GM23248 (cell line): ENCODE measurements around the gene AFTPH. TPM values are rescaled to one million over a fixed set of nuclear protein-coding genes. Genes with fewer than 3 reads are reported as not detected.
A peak's percentile ranks its signal among the peaks of the same experiment; 100 is the strongest.

Experiments used
- DNase-seq: peaks from one replicate; pipeline ENCODE4 v3.0.0-alpha.2; 2015
- H2AFZ ChIP-seq: fragments of 200-600 bp; sonication (generic); 2 replicates; pipeline ENCODE4 v1.6.1; 2016; ENCODE audit warnings: antibody characterized with exemption
- H3F3A ChIP-seq: fragments of 200-600 bp; sonication (generic); 2 replicates; pipeline ENCODE4 v1.6.1; 2016; ENCODE audit warnings: mild to moderate bottlenecking, antibody characterized with exemption, mixed run types; ENCODE audit not compliant: insufficient read depth
- H3K27ac ChIP-seq: fragments of 200-600 bp; sonication (generic); 2 replicates; pipeline ENCODE4 v1.5.1; 2016; ENCODE audit warnings: mild to moderate bottlenecking
- H3K27me3 ChIP-seq: fragments of 200-600 bp; sonication (generic); replicated peaks from 2 replicates; pipeline ENCODE4 v1.6.1; 2016; ENCODE audit warnings: mild to moderate bottlenecking; ENCODE audit not compliant: insufficient read depth
- H3K36me3 ChIP-seq: fragments of 200-600 bp; sonication (generic); 2 replicates; pipeline ENCODE4 v1.6.1; 2016; ENCODE audit warnings: low read depth, mild to moderate bottlenecking
- H3K4me1 ChIP-seq: fragments of 200-600 bp; sonication (generic); 2 replicates; pipeline ENCODE4 v1.6.1; 2016; ENCODE audit warnings: mild to moderate bottlenecking; ENCODE audit not compliant: insufficient read depth
- H3K4me2 ChIP-seq: fragments of 200-600 bp; sonication (generic); one replicate; pipeline ENCODE4 v1.6.1; 2016; ENCODE audit warnings: mild to moderate bottlenecking; ENCODE audit not compliant: unreplicated experiment
- H3K4me3 ChIP-seq: fragments of 200-600 bp; sonication (generic); 2 replicates; pipeline ENCODE4 v1.5.1; 2016; ENCODE audit warnings: mild to moderate bottlenecking
- H3K79me2 ChIP-seq: fragments of 200-600 bp; sonication (generic); 2 replicates; pipeline ENCODE4 v1.6.1; 2016; ENCODE audit warnings: mild to moderate bottlenecking; ENCODE audit not compliant: insufficient read depth
- H3K9ac ChIP-seq: fragments of 200-600 bp; sonication (generic); 2 replicates; pipeline ENCODE4 v1.6.1; 2016; ENCODE audit warnings: mild to moderate bottlenecking
- H3K9me2 ChIP-seq: fragments of 200-600 bp; sonication (generic); 2 replicates; pipeline ENCODE4 v1.6.1; 2016; ENCODE audit warnings: mixed run types, mild to moderate bottlenecking, moderate library complexity; ENCODE audit not compliant: insufficient read depth
- H3K9me3 ChIP-seq: fragments of 200-600 bp; sonication (generic); one replicate; pipeline ENCODE4 v1.6.1; 2017; ENCODE audit warnings: low read depth
- H4K20me1 ChIP-seq: fragments of 200-600 bp; sonication (generic); 2 replicates; pipeline ENCODE4 v1.6.0; 2016; ENCODE audit not compliant: insufficient read depth
- EZH2 ChIP-seq: fragments of 200-600 bp; sonication (generic); IDR thresholded peaks from 2 replicates; pipeline ENCODE4 v1.6.1; 2018; ENCODE audit warnings: antibody characterized with exemption, mild to moderate bottlenecking; ENCODE audit not compliant: insufficient read depth, poor library complexity, severe bottlenecking
- EZH2phosphoT487 ChIP-seq: fragments of 200-600 bp; sonication (generic); IDR thresholded peaks from 2 replicates; pipeline ENCODE4 v1.6.1; 2018; ENCODE audit warnings: antibody characterized with exemption, moderate library complexity, mild to moderate bottlenecking, low read depth; ENCODE audit not compliant: insufficient read depth
- WGBS, 2 experiments: methylation state at CpG; one replicate each; pipeline ENCODE4 v1.1.6; 2015 to 2017; ENCODE audit warnings: low lambda C conversion rate in 2 of 2, low coverage in 1 of 2; ENCODE audit errors: missing lambda C conversion rate in 2 of 2; 5-methylcytosine and 5-hydroxymethylcytosine counted together
- in situ Hi-C: fragments of 300-500 bp; cut with MboI; formaldehyde crosslinking; loops from 2 replicates; pipeline ENCODE4 v1.15.0; 2020
- polyA plus RNA-seq: library from polyadenylated mRNA; unstranded; fragments of >200 nt; fragmentation: Nextera tagmentation; extraction: Ambion mirVana; gene quantifications from 2 replicates; pipeline ENCODE4 v1.2.1, GENCODE V29; 2016
- total RNA-seq: library from RNA; depleted of rRNA; stranded (reverse); fragments of >200 nt; shearing (Covaris generic); gene quantifications from 2 replicates; pipeline ENCODE4 v1.2.3, GENCODE V29; 2014

The AFTPH gene
- total and polyA plus RNA-seq, 2 experiments from 2014 or later, result 8.8 to 26.2 TPM

GRCh38 chr2:64608867-64609226 lies 84.7 kb downstream of the AFTPH start:
- WGBS, 2 experiments, result 27 to 33% methylated on average over 14 to 20 of the region's 20 CpGs
- H3K4me1 ChIP-seq, result peaks cover 24% of the 10 kb centered on the region
- H3K9me3 ChIP-seq, result no peaks in the 10 kb centered on the region
- in situ Hi-C loops, result no loop called here
- H3K36me3 ChIP-seq, result no peaks in the 10 kb centered on the region
- no peaks in the 10 kb centered on the region for H3K79me2 ChIP-seq
- DNase-seq, result no peak
- no peak for TF ChIP-seq EZH2
- no peak for TF ChIP-seq EZH2phosphoT487
- H3F3A ChIP-seq, result peaks cover 9% of the 10 kb centered on the region; the same call in 1 of the 2 replicates
- peak overlapping the region; percentile 61 for H3K4me3 ChIP-seq
- no peaks in the 10 kb centered on the region for H4K20me1 ChIP-seq
- no peak overlapping the region for H3K27ac ChIP-seq
- peak overlapping the region; percentile 50 for H3K4me2 ChIP-seq
- no peaks in the 10 kb centered on the region for H3K9me2 ChIP-seq
- H2AFZ ChIP-seq, result peak overlapping the region; percentile 67
- peak overlapping the region; percentile 75 for H3K9ac ChIP-seq
- H3K27me3 ChIP-seq, result no peaks in the 10 kb centered on the region

- Histone ChIP-seq H3F3A (peaks cover 9% of the 10 kb centered on the region; the same call in 1 of the 2 replicates), H3K4me3 (peak overlapping the region; percentile 61), H3K27me3 (no peaks in the 10 kb centered on the region), H3K27ac (no peak overlapping the region), H3K9me3 (no peaks in the 10 kb centered on the region), H4K20me1 (no peaks in the 10 kb centered on the region), H3K79me2 (no peaks in the 10 kb centered on the region), H3K9ac (peak overlapping the region; percentile 75), H3K36me3 (no peaks in the 10 kb centered on the region), H2AFZ (peak overlapping the region; percentile 92), H3K9me2 (no peaks in the 10 kb centered on the region), H3K4me2 (peak overlapping the region; percentile 50), H3K4me1 (peaks cover 22% of the 10 kb centered on the region)
- WGBS, 2 experiments, result 19 to 24% methylated on average over 25 to 48 of the region's 74 CpGs
- peak; percentile 84 for DNase-seq
- TF ChIP-seq EZH2phosphoT487, result no peak
- in situ Hi-C loops, result no loop called here
These were observed 85.3 kb downstream of the AFTPH start for GRCh38 chr2:64609227-64609941.

GRCh38 chr2:64609942-64610281 lies 85.8 kb downstream of the AFTPH start:
- Histone ChIP-seq H3K9ac (peak overlapping the region; percentile 75; the same call in 1 of the 2 replicates), H3K4me2 (no peak overlapping the region), H3K4me1 (peaks cover 17% of the 10 kb centered on the region), H3K9me2 (no peaks in the 10 kb centered on the region), H3K36me3 (no peaks in the 10 kb centered on the region), H3K79me2 (no peaks in the 10 kb centered on the region), H3K27me3 (no peaks in the 10 kb centered on the region), H3K4me3 (peak overlapping the region; percentile 61), H3F3A (peaks cover 9% of the 10 kb centered on the region; the same call in 1 of the 2 replicates), H4K20me1 (no peaks in the 10 kb centered on the region), H2AFZ (peak overlapping the region; percentile 92), H3K9me3 (no peaks in the 10 kb centered on the region), H3K27ac (no peak overlapping the region)
- no peak for DNase-seq
- no peak for TF ChIP-seq EZH2phosphoT487
- in situ Hi-C loops, result no loop called here
- WGBS, 2 experiments, result 62 to 69% methylated on average over 3 of the region's 3 CpGs

DNA sequence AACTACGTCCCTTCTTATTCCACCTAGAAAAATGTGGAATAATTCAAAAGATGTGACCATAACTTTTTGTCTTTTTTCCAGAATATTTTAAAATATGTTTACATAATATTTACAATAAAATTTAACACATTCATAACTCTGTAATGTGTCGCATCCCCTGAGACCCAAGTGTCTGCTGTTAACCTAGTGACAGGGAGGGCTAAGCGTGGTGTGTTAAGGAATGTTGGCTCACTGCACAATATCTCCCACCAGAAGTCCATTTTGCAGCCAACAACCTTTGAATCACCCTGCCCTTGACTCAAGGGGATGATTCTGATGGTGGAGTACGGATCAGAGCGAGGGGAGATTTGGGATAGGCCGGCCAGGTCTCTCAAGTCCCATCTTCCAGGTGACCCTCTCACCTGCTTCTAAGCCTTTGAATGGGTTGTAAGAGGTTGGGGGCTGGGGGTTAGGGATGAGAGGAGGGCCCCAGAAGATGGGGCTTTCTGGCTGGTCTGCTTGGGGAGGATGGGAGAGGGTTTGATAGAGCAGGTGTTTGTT lies 86.3 kb downstream of the AFTPH start:
- H3K36me3 ChIP-seq, result no peaks in the 10 kb centered on the region
- WGBS, 2 experiments, result 92 to 95% methylated on average over 6 of the region's 6 CpGs
- H3K9me3 ChIP-seq, result no peaks in the 10 kb centered on the region
- H3K4me1 ChIP-seq, result peaks cover 12% of the 10 kb centered on the region
- no peaks in the 10 kb centered on the region for H3K9me2 ChIP-seq
- in situ Hi-C loops, result no loop called here
- no peak overlapping the region for H3K4me2 ChIP-seq
- no peaks in the 10 kb centered on the region for H3K79me2 ChIP-seq
- DNase-seq, result no peak
- H3K9ac ChIP-seq, result no peak overlapping the region
- no peaks in the 10 kb centered on the region for H3K27me3 ChIP-seq
- TF ChIP-seq EZH2phosphoT487, result no peak
- no peak for TF ChIP-seq EZH2
- no peak overlapping the region for H3K27ac ChIP-seq
- H2AFZ ChIP-seq, result no peak overlapping the region
- peaks cover 6% of the 10 kb centered on the region; the same call in 1 of the 2 replicates for H3F3A ChIP-seq
- no peak overlapping the region for H3K4me3 ChIP-seq
- H4K20me1 ChIP-seq, result no peaks in the 10 kb centered on the region
